Prostate gland (tissue), 2 donors: ENCODE data around the gene DCUN1D2. TPM values are rescaled to one million over a fixed set of nuclear protein-coding genes. Genes with fewer than 3 reads are reported as not detected.

Source experiments
- DNase-seq: peaks from one replicate; pipeline ENCODE4 v3.0.0-alpha.2; 2019; ENCODE audit warnings: low spot score
- H3K27ac ChIP-seq, 2 donors: fragments of 200-600 bp; sonication (generic); 2 replicates each; pipeline ENCODE4 v1.5.1; 2017 to 2019
- H3K27me3 ChIP-seq: fragments of 200-600 bp; sonication (generic); replicated peaks from 2 replicates; pipeline ENCODE4 v1.5.1; 2019; ENCODE audit not compliant: insufficient read depth
- H3K36me3 ChIP-seq, 2 donors: fragments of 200-600 bp; sonication (generic); 1 replicate in 1 of 2; 2 replicates in 1 of 2; pipeline versions ENCODE4 v1.5.1 to v1.8.1; 2017 to 2019
- H3K4me1 ChIP-seq: fragments of 200-600 bp; sonication (generic); replicated peaks from 2 replicates; pipeline ENCODE4 v1.5.1; 2019
- H3K4me3 ChIP-seq, 2 donors: fragments of 200-600 bp; sonication (generic); 2 replicates each; pipeline ENCODE4 v1.5.1; 2017 to 2019
- H3K9me3 ChIP-seq: fragments of 200-600 bp; sonication (generic); 2 replicates; pipeline ENCODE4 v1.5.1; 2017
- POLR2A ChIP-seq: fragments of 450-650 bp; IDR thresholded peaks from one replicate; pipeline ENCODE4 v1.6.1; 2016; ENCODE audit warnings: antibody characterized with exemption, mild to moderate bottlenecking
- POLR2AphosphoS5 ChIP-seq: sonication (generic); formaldehyde crosslinking; IDR thresholded peaks from one replicate; pipeline ENCODE4 v1.6.1; 2017; ENCODE audit warnings: antibody characterized with exemption
- WGBS: methylation state at CpG from one replicate; pipeline ENCODE4 v1.1.5; 2018; 5-methylcytosine and 5-hydroxymethylcytosine counted together
- intact Hi-C: fragments of 100-400 bp; cut with DNase I; formaldehyde crosslinking; loops from one replicate; pipeline ENCODE4 v1.14.2; 2022
- total RNA-seq, 2 donors: library from RNA; depleted of rRNA; stranded (reverse); fragments of >200 nt; gene quantifications; one replicate each; pipeline ENCODE4 v1.1.0, GENCODE V29; 2016
- TF ChIP-seq, protein P1 (sequence below), 4 experiments: fragments of 200-600 bp in 2 of 4; fragments of 450-650 bp in 2 of 4; sonication (generic) in 2 of 4; IDR thresholded peaks; 1 replicate in 3 of 4; 2 replicates in 1 of 4; pipeline ENCODE4 v1.5.1; 2016 to 2019; ENCODE audit warnings: antibody characterized with exemption in 4 of 4, mild to moderate bottlenecking in 2 of 4, moderate library complexity in 2 of 4

Gene DCUN1D2
- total RNA-seq, 2 donors from 2014 or later = 11.0 to 48.0 TPM

DNA sequence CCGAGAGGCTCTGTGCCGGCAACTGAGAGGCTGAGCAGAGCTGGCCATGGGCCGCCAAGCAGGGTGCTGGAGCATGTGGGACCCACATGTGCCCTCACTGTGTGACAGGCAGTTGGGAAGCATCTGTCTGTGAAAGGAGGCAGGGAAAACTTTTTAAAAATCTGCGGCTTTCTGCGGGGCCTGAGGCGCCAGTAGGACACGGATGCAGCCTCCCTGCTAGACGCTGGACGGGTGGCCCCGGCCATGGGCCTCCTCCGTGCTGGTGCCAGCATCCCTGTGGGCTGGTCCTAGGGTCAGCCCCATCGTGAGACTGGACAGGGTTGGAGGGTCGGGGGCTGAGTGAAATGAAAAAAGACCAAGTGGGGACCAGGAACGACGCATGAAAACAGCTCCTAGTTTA lies 20.9 kb upstream of the DCUN1D2 start:
- TF ChIP-seq POLR2A = no peak
- TF ChIP-seq, protein P1, sequence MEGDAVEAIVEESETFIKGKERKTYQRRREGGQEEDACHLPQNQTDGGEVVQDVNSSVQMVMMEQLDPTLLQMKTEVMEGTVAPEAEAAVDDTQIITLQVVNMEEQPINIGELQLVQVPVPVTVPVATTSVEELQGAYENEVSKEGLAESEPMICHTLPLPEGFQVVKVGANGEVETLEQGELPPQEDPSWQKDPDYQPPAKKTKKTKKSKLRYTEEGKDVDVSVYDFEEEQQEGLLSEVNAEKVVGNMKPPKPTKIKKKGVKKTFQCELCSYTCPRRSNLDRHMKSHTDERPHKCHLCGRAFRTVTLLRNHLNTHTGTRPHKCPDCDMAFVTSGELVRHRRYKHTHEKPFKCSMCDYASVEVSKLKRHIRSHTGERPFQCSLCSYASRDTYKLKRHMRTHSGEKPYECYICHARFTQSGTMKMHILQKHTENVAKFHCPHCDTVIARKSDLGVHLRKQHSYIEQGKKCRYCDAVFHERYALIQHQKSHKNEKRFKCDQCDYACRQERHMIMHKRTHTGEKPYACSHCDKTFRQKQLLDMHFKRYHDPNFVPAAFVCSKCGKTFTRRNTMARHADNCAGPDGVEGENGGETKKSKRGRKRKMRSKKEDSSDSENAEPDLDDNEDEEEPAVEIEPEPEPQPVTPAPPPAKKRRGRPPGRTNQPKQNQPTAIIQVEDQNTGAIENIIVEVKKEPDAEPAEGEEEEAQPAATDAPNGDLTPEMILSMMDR (IDR thresholded peaks at IDR 0.05) = no peak
- TF ChIP-seq POLR2AphosphoS5 = no peak
- Histone ChIP-seq H3K27ac (no peak overlapping the region), H3K4me3 (no peak overlapping the region), H3K9me3 (no peaks in the 10 kb centered on the region), H3K4me1 (no peaks in the 10 kb centered on the region), H3K27me3 (no peaks in the 10 kb centered on the region), H3K36me3 (peaks cover 0 to 12% of the 10 kb centered on the region in 2 donors)
- no peak for DNase-seq
- WGBS = 94% methylated on average over 15 of the region's 15 CpGs
- intact Hi-C loops = no loop called here

- Histone ChIP-seq H3K4me3 (no peak overlapping the region), H3K27me3 (no peaks in the 10 kb centered on the region), H3K36me3 (peaks cover 0 to 12% of the 10 kb centered on the region in 2 donors), H3K4me1 (no peaks in the 10 kb centered on the region), H3K27ac (no peak overlapping the region), H3K9me3 (no peaks in the 10 kb centered on the region)
- 87% methylated on average over 21 of the region's 21 CpGs for WGBS
- intact Hi-C loops = no loop called here
- TF ChIP-seq POLR2A (no peak), POLR2AphosphoS5 (no peak)
- TF ChIP-seq, protein P1 (IDR thresholded peaks at IDR 0.05) = no peak
- DNase-seq = no peak
These were observed 20.4 kb upstream of the DCUN1D2 start for GRCh38 chr13:113510871-113511270.

- intact Hi-C loops = no loop called here
- no peaks in the 10 kb centered on the region for H3K27me3 ChIP-seq
- no peaks in the 10 kb centered on the region for H3K9me3 ChIP-seq
- TF ChIP-seq POLR2A = no peak
- no peak for TF ChIP-seq POLR2AphosphoS5
- TF ChIP-seq, protein P1 (IDR thresholded peaks at IDR 0.05) = no peak
- no peaks in the 10 kb centered on the region for H3K4me1 ChIP-seq
- no peak overlapping the region for H3K27ac ChIP-seq
- peaks cover 0 to 12% of the 10 kb centered on the region in 2 donors for H3K36me3 ChIP-seq
- H3K4me3 ChIP-seq = no peak overlapping the region
- DNase-seq = no peak
- WGBS = 86% methylated on average over 10 of the region's 10 CpGs
These were observed 19.5 kb upstream of the DCUN1D2 start for GRCh38 chr13:113509989-113510388.

DNA sequence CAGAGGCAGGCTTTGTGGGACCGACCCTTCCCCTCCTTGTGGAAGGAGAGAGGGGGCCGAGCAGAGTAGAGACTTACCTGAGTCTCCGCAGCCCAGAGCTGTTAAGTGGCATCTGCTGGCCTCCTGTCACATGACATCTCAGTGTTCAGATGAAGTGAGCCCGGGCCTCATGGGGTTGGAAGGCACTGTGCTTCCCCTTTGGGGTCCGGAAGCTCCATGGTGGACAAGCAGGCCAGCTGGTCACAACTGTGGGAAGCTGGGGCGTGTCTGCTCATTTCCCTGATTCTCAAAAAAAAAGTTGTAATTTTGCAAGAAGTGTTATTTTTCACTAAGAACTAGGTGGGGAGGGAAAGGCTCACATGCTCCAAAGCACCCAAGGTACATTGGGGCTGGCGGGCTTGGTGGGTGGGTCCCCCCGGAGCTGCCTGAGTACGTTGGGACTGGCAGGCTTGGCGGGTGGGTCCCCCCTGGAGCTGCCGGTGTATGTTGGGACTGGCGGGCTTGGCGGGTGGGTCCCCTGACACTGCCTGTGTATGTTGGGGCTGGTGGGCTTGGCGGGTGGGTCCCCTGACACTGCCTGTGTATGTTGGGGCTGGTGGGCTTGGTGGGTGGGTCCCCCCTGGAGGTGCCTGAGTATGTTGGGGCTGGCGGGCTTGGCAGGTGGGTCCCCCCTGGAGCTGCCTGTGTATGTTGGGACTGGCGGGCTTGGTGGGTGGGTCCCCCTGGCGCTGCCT lies 18.2 kb upstream of the DCUN1D2 start:
- Histone ChIP-seq H3K4me1 (no peaks in the 10 kb centered on the region), H3K9me3 (no peaks in the 10 kb centered on the region), H3K36me3 (peaks cover 0 to 12% of the 10 kb centered on the region in 2 donors), H3K4me3 (no peak overlapping the region), H3K27ac (no peak overlapping the region), H3K27me3 (no peaks in the 10 kb centered on the region)
- intact Hi-C loops = no loop called here
- WGBS = 88% methylated on average over 16 of the region's 17 CpGs
- no peak for TF ChIP-seq POLR2A
- no peak for DNase-seq

DNA sequence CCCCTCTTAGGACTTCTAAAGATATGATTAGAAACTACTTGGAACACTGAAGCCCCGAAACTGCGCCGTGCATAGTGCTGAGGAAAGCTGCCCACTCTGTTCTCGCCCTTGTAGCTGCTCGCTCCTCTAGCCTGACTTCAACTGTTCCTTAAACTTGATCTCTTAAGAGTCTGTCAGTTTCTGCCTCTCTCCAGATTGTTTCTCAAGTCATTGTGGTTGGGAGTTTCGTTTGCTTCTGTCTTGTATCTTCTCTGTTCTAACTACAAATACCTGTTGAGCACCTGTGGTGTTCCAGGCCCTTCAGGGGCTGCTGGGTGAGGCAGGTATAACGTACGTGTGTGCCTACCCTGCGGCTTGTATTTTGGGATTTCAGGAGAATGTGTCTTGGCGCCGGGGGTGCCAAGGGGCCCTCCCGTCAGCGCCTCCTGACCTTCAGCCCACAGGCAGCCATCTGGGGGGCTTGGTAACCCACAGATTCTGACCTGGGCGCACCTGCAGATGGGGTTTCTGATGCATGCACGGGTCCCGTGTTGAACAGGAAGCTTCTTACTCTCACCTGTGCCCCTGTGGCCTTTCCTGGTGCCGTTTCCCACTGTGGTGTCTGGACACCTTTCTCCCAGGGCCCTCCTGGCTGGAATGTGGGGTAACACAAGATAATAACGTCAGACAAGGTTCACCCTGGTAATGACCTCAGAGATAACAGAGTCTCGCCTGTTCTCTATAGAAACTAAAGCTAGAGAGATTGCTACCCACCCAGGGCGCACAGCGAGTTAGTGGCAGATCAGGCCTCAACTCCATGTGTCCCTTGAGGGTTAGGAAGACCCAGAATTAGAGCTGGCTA lies 17.2 kb upstream of the DCUN1D2 start:
- Histone ChIP-seq H3K9me3 (no peaks in the 10 kb centered on the region), H3K4me3 (no peak overlapping the region), H3K27ac (no peak overlapping the region), H3K36me3 (peaks cover 0 to 12% of the 10 kb centered on the region in 2 donors), H3K27me3 (no peaks in the 10 kb centered on the region), H3K4me1 (no peaks in the 10 kb centered on the region)
- intact Hi-C loops = no loop called here
- no peak for DNase-seq
- 84% methylated on average over 21 of the region's 21 CpGs for WGBS
- TF ChIP-seq POLR2A (no peak), POLR2AphosphoS5 (no peak)
- TF ChIP-seq, protein P1 (IDR thresholded peaks at IDR 0.05) = no peak
